Right lung (tissue), 5 donors: Measurements from ENCODE around the gene RASAL2. TPM values are rescaled to one million over a fixed set of nuclear protein-coding genes. Genes with fewer than 3 reads are reported as not detected.
A peak's percentile ranks its signal among the peaks of the same experiment; 100 is the strongest.

Experiments used
- DNase-seq, 2 donors: peaks; one replicate each; pipeline ENCODE4 v3.0.0-alpha.2; 2013
- polyA plus RNA-seq, 5 donors: library from polyadenylated mRNA; unstranded; fragments of 120-200 nt; gene quantifications; one replicate each; pipeline versions ENCODE4 v1.2.1 to v1.2.3, GENCODE V29; 2013; ENCODE audit warnings: inconsistent platforms in 1 of 5, low replicate concordance in 1 of 5; ENCODE audit not compliant: insufficient read length in 5 of 5, insufficient read depth in 1 of 5

Gene RASAL2
- polyA plus RNA-seq, 5 donors = 17.2 to 34.3 (median 32.0) TPM

GRCh38 chr1:178442925-178443324, 349.0 kb downstream of the RASAL2 start:
- DNase-seq = no peak

- no peak for DNase-seq
Observed at GRCh38 chr1:178450871-178451270, 357.0 kb downstream of the RASAL2 start.

- no peak for DNase-seq
Observed at GRCh38 chr1:178451529-178451928, 357.6 kb downstream of the RASAL2 start.

- DNase-seq = no peak
Observed at GRCh38 chr1:178452013-178452412, 358.1 kb downstream of the RASAL2 start.

- DNase-seq = no peak
Observed at GRCh38 chr1:178456472-178456871, 362.6 kb downstream of the RASAL2 start.

GRCh38 chr1:178457651-178458050, 363.7 kb downstream of the RASAL2 start:
- DNase-seq = no peak

- DNase-seq = no peak
Observed at GRCh38 chr1:178458203-178458602, 364.3 kb downstream of the RASAL2 start.

GRCh38 chr1:178461104-178461503, 367.2 kb downstream of the RASAL2 start:
- no peak for DNase-seq

- DNase-seq = no peak
Observed at GRCh38 chr1:178461701-178462100, 367.8 kb downstream of the RASAL2 start.

GRCh38 chr1:178464141-178464540, 370.2 kb downstream of the RASAL2 start:
- DNase-seq = no peak

GRCh38 chr1:178464566-178464965, 370.7 kb downstream of the RASAL2 start:
- no peak for DNase-seq

- no peak for DNase-seq
Observed at GRCh38 chr1:178465011-178465410, 371.1 kb downstream of the RASAL2 start.

GRCh38 chr1:178467837-178468236, 373.9 kb downstream of the RASAL2 start:
- no peak for DNase-seq

- DNase-seq = no peak
Observed at GRCh38 chr1:178470411-178470960, 376.6 kb downstream of the RASAL2 start.

- no peak for DNase-seq
Observed at GRCh38 chr1:178472531-178472930, 378.6 kb downstream of the RASAL2 start.

GRCh38 chr1:178477373-178477772, 383.5 kb downstream of the RASAL2 start:
- no peak for DNase-seq

GRCh38 chr1:178477841-178478240, 383.9 kb downstream of the RASAL2 start:
- DNase-seq = no peak

- no peak for DNase-seq
Observed at GRCh38 chr1:178483251-178483957, 389.5 kb downstream of the RASAL2 start.

- no peak for DNase-seq
Observed at GRCh38 chr1:178484698-178485225, 390.9 kb downstream of the RASAL2 start.

GRCh38 chr1:178485541-178485981, 391.7 kb downstream of the RASAL2 start:
- no peak for DNase-seq

GRCh38 chr1:178486100-178487069, 392.5 kb downstream of the RASAL2 start:
- peak in 1 of 2 donors; percentile 10 for DNase-seq

GRCh38 chr1:178487070-178487615, 393.2 kb downstream of the RASAL2 start:
- no peak for DNase-seq
